Neuronal stem cell (in vitro differentiated cells): ENCODE results near the gene MAPK13.

Experiments used
- DNase-seq: peaks from one replicate; pipeline ENCODE4 v3.0.0-alpha.2; 2013; ENCODE audit warnings: low spot score
- H2AFZ ChIP-seq: one replicate; pipeline ENCODE4 v1.6.1; 2013; ENCODE audit warnings: mild to moderate bottlenecking, low read length, inconsistent platforms
- H2AK5ac ChIP-seq: 2 replicates; pipeline ENCODE4 v1.6.1; 2013; ENCODE audit warnings: low read depth, mild to moderate bottlenecking, inconsistent platforms, low read length, moderate library complexity, mixed read lengths
- H2BK120ac ChIP-seq: 2 replicates; pipeline ENCODE4 v1.6.1; 2013; ENCODE audit warnings: low read depth, mild to moderate bottlenecking, inconsistent platforms, low read length, moderate library complexity, mixed read lengths
- H2BK12ac ChIP-seq: one replicate; pipeline ENCODE4 v1.6.1; 2013; ENCODE audit warnings: low read length, inconsistent platforms
- H2BK15ac ChIP-seq: 2 replicates; pipeline ENCODE4 v1.6.1; 2013; ENCODE audit warnings: mild to moderate bottlenecking, low read length, inconsistent platforms, mixed read lengths
- H2BK5ac ChIP-seq: one replicate; pipeline ENCODE4 v1.6.1; 2013; ENCODE audit warnings: inconsistent platforms, mild to moderate bottlenecking, low read length, moderate library complexity
- H3K14ac ChIP-seq: one replicate; pipeline ENCODE4 v1.6.1; 2013; ENCODE audit warnings: low read length, inconsistent platforms
- H3K18ac ChIP-seq: 2 replicates; pipeline ENCODE4 v1.6.1; 2013; ENCODE audit warnings: low read length, inconsistent platforms
- H3K23ac ChIP-seq: 2 replicates; pipeline ENCODE4 v1.6.1; 2013; ENCODE audit warnings: low read depth, mild to moderate bottlenecking, mixed read lengths, low read length, inconsistent platforms; ENCODE audit not compliant: poor library complexity
- H3K27ac ChIP-seq: replicated peaks from 3 replicates; pipeline ENCODE4 v1.5.1; 2013; ENCODE audit warnings: low read length, inconsistent platforms
- H3K27me3 ChIP-seq, 3 experiments: 2 replicates each; pipeline ENCODE4 v1.6.1; 2013; ENCODE audit warnings: low read length in 3 of 3, mild to moderate bottlenecking in 2 of 3, inconsistent platforms in 1 of 3, low read depth in 1 of 3, mixed read lengths in 1 of 3, moderate library complexity in 1 of 3; ENCODE audit not compliant: control insufficient read depth in 3 of 3, insufficient read depth in 3 of 3
- H3K36me3 ChIP-seq, 2 donors: replicated peaks in 1 of 2; 2 replicates each; pipeline ENCODE4 v1.6.1; 2013; ENCODE audit warnings: low read length in 2 of 2; ENCODE audit not compliant: control insufficient read depth in 2 of 2, insufficient read depth in 2 of 2
- H3K4ac ChIP-seq: 2 replicates; pipeline ENCODE4 v1.6.1; 2013; ENCODE audit warnings: inconsistent platforms, mild to moderate bottlenecking, low read length, moderate library complexity
- H3K4me1 ChIP-seq, 2 donors: 1 replicate in 1 of 2; 2 replicates in 1 of 2; pipeline ENCODE4 v1.6.1; 2013; ENCODE audit warnings: low read length in 2 of 2, low read depth in 1 of 2; ENCODE audit not compliant: control insufficient read depth in 2 of 2, insufficient read depth in 1 of 2
- H3K4me2 ChIP-seq: one replicate; pipeline ENCODE4 v1.6.1; 2013; ENCODE audit warnings: mild to moderate bottlenecking, low read length, inconsistent platforms; ENCODE audit not compliant: insufficient read depth, poor library complexity, severe bottlenecking
- H3K4me3 ChIP-seq, 2 donors: 2 replicates each; pipeline ENCODE4 v1.5.1; 2013; ENCODE audit warnings: low read length in 2 of 2, mild to moderate bottlenecking in 2 of 2, inconsistent platforms in 1 of 2, moderate library complexity in 1 of 2
- H3K79me1 ChIP-seq: one replicate; pipeline ENCODE4 v1.6.1; 2013; ENCODE audit warnings: low read depth, mild to moderate bottlenecking, inconsistent platforms, low read length, moderate library complexity
- H3K9ac ChIP-seq: one replicate; pipeline ENCODE4 v1.6.1; 2013; ENCODE audit warnings: mild to moderate bottlenecking, low read depth, low read length, inconsistent platforms; ENCODE audit not compliant: poor library complexity
- H3K9me3 ChIP-seq, 2 donors: replicated peaks in 1 of 2; 2 replicates each; pipeline versions ENCODE3 to v1.6.1; 2013; ENCODE audit warnings: low read length in 2 of 2, mild to moderate bottlenecking in 2 of 2, inconsistent platforms in 1 of 2, low read depth in 1 of 2, mixed read lengths in 1 of 2, moderate library complexity in 1 of 2; ENCODE audit not compliant: control insufficient read depth in 2 of 2, insufficient read depth in 1 of 2
- H4K8ac ChIP-seq: one replicate; pipeline ENCODE4 v1.6.1; 2013; ENCODE audit warnings: low read depth, mild to moderate bottlenecking, inconsistent platforms, low read length, moderate library complexity
- H4K91ac ChIP-seq: one replicate; pipeline ENCODE4 v1.6.1; 2013; ENCODE audit warnings: low read length, low read depth, mild to moderate bottlenecking, inconsistent platforms; ENCODE audit not compliant: poor library complexity
- WGBS, 2 donors: extraction: QIAGEN DNeasy Blood & Tissue Kit; methylation state at CpG; one replicate each; pipeline ENCODE4 v1.1.7; 2013; ENCODE audit warnings: missing lambda C conversion rate in 2 of 2, mixed read lengths in 1 of 2; ENCODE audit not compliant: insufficient read length in 2 of 2, insufficient replicate concordance in 1 of 2; ENCODE audit errors: extremely low coverage in 2 of 2; 5-methylcytosine and 5-hydroxymethylcytosine counted together

Gene MAPK13

GRCh38 chr6:36098253-36098919 is 31.9 kb upstream of the MAPK13 start:
- no peak overlapping the region for H3K9ac ChIP-seq
- H3K23ac ChIP-seq: no peak overlapping the region
- H3K4me3 ChIP-seq: no peak overlapping the region
- DNase-seq: no peak
- no CpG with 5 or more reads among the region's 3 CpGs for WGBS, 2 donors
- no peak overlapping the region for H3K18ac ChIP-seq
- H2AK5ac ChIP-seq: no peak overlapping the region
- H2BK15ac ChIP-seq: no peak overlapping the region
- no peak overlapping the region for H2BK5ac ChIP-seq
- H3K14ac ChIP-seq: no peak overlapping the region
- H2BK120ac ChIP-seq: no peak overlapping the region
- no peak overlapping the region for H4K91ac ChIP-seq
- no peak overlapping the region for H3K4me2 ChIP-seq
- H3K4ac ChIP-seq: no peak overlapping the region
- peaks cover 5 to 23% of the 10 kb centered on the region in 2 donors for H3K36me3 ChIP-seq
- H2AFZ ChIP-seq: no peak overlapping the region
- H3K27me3 ChIP-seq: no peaks in the 10 kb centered on the region
- no peak overlapping the region for H3K27ac ChIP-seq
- no peak overlapping the region for H2BK12ac ChIP-seq
- H4K8ac ChIP-seq: no peak overlapping the region
- H3K4me1 ChIP-seq: no peaks in the 10 kb centered on the region
- no peaks in the 10 kb centered on the region for H3K79me1 ChIP-seq
- H3K9me3 ChIP-seq: no peaks in the 10 kb centered on the region

GRCh38 chr6:36098920-36099647 is 31.2 kb upstream of the MAPK13 start:
- no peaks in the 10 kb centered on the region for H3K9me3 ChIP-seq
- no peak overlapping the region for H3K4me2 ChIP-seq
- H3K4ac ChIP-seq: no peak overlapping the region
- no peak overlapping the region for H2AFZ ChIP-seq
- no peak for DNase-seq
- no peak overlapping the region for H3K4me3 ChIP-seq
- no CpG with 5 or more reads among the region's 5 CpGs for WGBS, 2 donors
- peaks cover 0 to 3% of the 10 kb centered on the region in 2 donors for H3K4me1 ChIP-seq
- no peak overlapping the region for H2BK15ac ChIP-seq
- no peak overlapping the region for H4K91ac ChIP-seq
- H2BK5ac ChIP-seq: no peak overlapping the region
- no peak overlapping the region for H3K23ac ChIP-seq
- H3K79me1 ChIP-seq: no peaks in the 10 kb centered on the region
- no peak overlapping the region for H4K8ac ChIP-seq
- no peak overlapping the region for H2BK12ac ChIP-seq
- H2BK120ac ChIP-seq: no peak overlapping the region
- H3K27ac ChIP-seq: no peak overlapping the region
- no peaks in the 10 kb centered on the region for H3K27me3 ChIP-seq
- no peak overlapping the region for H3K9ac ChIP-seq
- H3K18ac ChIP-seq: no peak overlapping the region
- H3K36me3 ChIP-seq: peaks cover 7 to 30% of the 10 kb centered on the region in 2 donors
- H3K14ac ChIP-seq: no peak overlapping the region
- no peak overlapping the region for H2AK5ac ChIP-seq

- H2BK5ac ChIP-seq: no peak overlapping the region
- H4K8ac ChIP-seq: no peak overlapping the region
- no peak overlapping the region for H3K4me2 ChIP-seq
- H3K23ac ChIP-seq: no peak overlapping the region
- no peak overlapping the region for H2BK12ac ChIP-seq
- DNase-seq: no peak
- H3K27ac ChIP-seq: no peak overlapping the region
- H2BK120ac ChIP-seq: no peak overlapping the region
- H3K14ac ChIP-seq: no peak overlapping the region
- H3K9ac ChIP-seq: no peak overlapping the region
- WGBS, 2 donors: no CpG with 5 or more reads among the region's 6 CpGs
- no peak overlapping the region for H3K18ac ChIP-seq
- H2AFZ ChIP-seq: no peak overlapping the region
- no peaks in the 10 kb centered on the region for H3K9me3 ChIP-seq
- no peak overlapping the region for H4K91ac ChIP-seq
- H3K79me1 ChIP-seq: no peaks in the 10 kb centered on the region
- H3K27me3 ChIP-seq: no peaks in the 10 kb centered on the region
- peaks cover 7 to 36% of the 10 kb centered on the region in 2 donors for H3K36me3 ChIP-seq
- no peak overlapping the region for H3K4ac ChIP-seq
- no peak overlapping the region for H2AK5ac ChIP-seq
- H2BK15ac ChIP-seq: no peak overlapping the region
- peaks cover 0 to 3% of the 10 kb centered on the region in 2 donors for H3K4me1 ChIP-seq
- no peak overlapping the region for H3K4me3 ChIP-seq
Measured at GRCh38 chr6:36099869-36100483, 30.3 kb upstream of the MAPK13 start.

GRCh38 chr6:36101691-36102090 is 28.6 kb upstream of the MAPK13 start:
- peaks cover 6 to 33% of the 10 kb centered on the region in 2 donors for H3K36me3 ChIP-seq
- no peak overlapping the region for H2AK5ac ChIP-seq
- no peaks in the 10 kb centered on the region for H3K9me3 ChIP-seq
- no peak overlapping the region for H3K27ac ChIP-seq
- no peaks in the 10 kb centered on the region for H3K79me1 ChIP-seq
- no peak overlapping the region for H3K4ac ChIP-seq
- peaks cover 0 to 3% of the 10 kb centered on the region in 2 donors for H3K4me1 ChIP-seq
- no peak overlapping the region for H2BK5ac ChIP-seq
- no peak overlapping the region for H3K23ac ChIP-seq
- H4K91ac ChIP-seq: no peak overlapping the region
- no peak overlapping the region for H2BK120ac ChIP-seq
- H3K18ac ChIP-seq: no peak overlapping the region
- no peak overlapping the region for H2BK12ac ChIP-seq
- H2BK15ac ChIP-seq: no peak overlapping the region
- no peaks in the 10 kb centered on the region for H3K27me3 ChIP-seq
- H3K14ac ChIP-seq: no peak overlapping the region
- H3K4me2 ChIP-seq: no peak overlapping the region
- WGBS, 2 donors: no CpG with 5 or more reads among the region's 3 CpGs
- H3K9ac ChIP-seq: no peak overlapping the region
- no peak for DNase-seq
- H2AFZ ChIP-seq: no peak overlapping the region
- no peak overlapping the region for H3K4me3 ChIP-seq
- H4K8ac ChIP-seq: no peak overlapping the region
